GM10248 (cell line): ENCODE results near the gene CLIC5.

Experiments used
- CTCF ChIA-PET: fragments of 300-600 bp; sonication (Branson Sonifier 250); formaldehyde crosslinking; extraction: SDS; loops from one replicate; lab custom pipeline; 2021; ENCODE audit warnings: antibody characterized with exemption; lab: Yijun Ruan, JAX
- POLR2A ChIA-PET: fragments of 350-650 bp; sonication (Branson Sonifier 250); formaldehyde crosslinking; extraction: SDS; loops from one replicate; lab custom pipeline; 2020; ENCODE audit warnings: antibody characterized with exemption; lab: Yijun Ruan, JAX
- DNase-seq: peaks from one replicate; pipeline ENCODE4 v3.0.0; 2012; ENCODE audit errors: extremely low spot score
- TF ChIP-seq, protein P1 (sequence below): IDR thresholded peaks from 2 replicates; pipeline ENCODE4 v1.5.1; 2012; ENCODE audit warnings: mild to moderate bottlenecking, low read depth; ENCODE audit errors: extremely low read depth, missing control alignments, control extremely low read depth

Gene CLIC5

DNA sequence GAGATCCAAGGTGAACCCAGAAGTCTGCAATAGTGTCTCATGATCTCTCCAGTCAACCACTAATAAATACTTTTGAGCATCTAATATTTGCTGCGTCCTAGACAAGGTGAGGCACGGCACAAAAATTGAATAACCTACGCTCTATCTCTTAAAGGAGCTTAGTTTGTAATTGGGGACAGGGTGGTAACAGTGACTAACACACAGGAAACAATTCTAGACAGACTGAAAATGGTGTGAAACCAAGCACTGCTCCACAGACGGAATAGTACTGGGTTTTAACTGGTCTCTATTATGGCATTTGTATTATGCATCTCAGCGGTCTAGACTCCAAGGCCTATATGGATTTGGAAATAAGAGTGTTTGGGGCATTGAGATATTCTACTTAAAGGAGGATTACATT lies 120.1 kb downstream of the CLIC5 start:
- TF ChIP-seq, protein P1, sequence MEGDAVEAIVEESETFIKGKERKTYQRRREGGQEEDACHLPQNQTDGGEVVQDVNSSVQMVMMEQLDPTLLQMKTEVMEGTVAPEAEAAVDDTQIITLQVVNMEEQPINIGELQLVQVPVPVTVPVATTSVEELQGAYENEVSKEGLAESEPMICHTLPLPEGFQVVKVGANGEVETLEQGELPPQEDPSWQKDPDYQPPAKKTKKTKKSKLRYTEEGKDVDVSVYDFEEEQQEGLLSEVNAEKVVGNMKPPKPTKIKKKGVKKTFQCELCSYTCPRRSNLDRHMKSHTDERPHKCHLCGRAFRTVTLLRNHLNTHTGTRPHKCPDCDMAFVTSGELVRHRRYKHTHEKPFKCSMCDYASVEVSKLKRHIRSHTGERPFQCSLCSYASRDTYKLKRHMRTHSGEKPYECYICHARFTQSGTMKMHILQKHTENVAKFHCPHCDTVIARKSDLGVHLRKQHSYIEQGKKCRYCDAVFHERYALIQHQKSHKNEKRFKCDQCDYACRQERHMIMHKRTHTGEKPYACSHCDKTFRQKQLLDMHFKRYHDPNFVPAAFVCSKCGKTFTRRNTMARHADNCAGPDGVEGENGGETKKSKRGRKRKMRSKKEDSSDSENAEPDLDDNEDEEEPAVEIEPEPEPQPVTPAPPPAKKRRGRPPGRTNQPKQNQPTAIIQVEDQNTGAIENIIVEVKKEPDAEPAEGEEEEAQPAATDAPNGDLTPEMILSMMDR = no peak
- POLR2A ChIA-PET = interaction anchor here (0.5 kb wide), 1 partner anchor 404 kb away, joined by 8 read pairs; no protein-coding TSS in a partner anchor

DNA sequence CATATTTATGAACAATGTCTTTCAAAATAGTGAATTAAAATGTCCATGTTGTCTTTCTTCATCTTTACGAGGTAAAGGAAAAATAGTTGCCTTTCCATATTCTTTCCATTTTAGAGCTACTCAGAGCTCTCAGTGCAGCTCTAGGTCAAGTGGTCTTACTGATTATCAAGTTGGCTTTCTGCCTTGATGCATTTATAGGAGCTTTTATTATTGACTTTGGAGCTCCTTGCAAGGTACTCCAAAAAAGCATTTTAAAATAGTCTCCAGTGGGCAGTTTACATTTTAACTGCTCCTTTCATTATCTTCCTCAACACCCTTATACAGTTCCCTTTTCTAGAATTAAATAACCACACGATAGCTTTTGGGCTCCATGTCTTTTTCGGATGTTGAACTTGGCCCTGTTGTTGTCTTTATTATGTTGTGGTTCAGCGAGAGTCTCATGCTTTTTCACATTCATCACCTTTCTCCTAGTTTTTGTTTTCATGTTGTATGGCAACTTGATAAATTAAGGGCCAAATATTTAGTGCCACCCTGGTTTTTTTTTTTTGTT lies 122.9 kb downstream of the CLIC5 start:
- DNase-seq = no peak
- TF ChIP-seq, protein P1 = no peak
- POLR2A ChIA-PET = no interaction called here
- CTCF ChIA-PET = interaction anchor here (0.6 to 2.5 kb wide), 6 partner anchors 8 to 56 kb away, joined by 3 to 6 read pairs (median 3); no protein-coding TSS in a partner anchor

More for the DNA sequence above, 120.1 kb downstream of the CLIC5 start:
- CTCF ChIA-PET = interaction anchor here (1.2 to 2.5 kb wide), 4 partner anchors 14 to 317 kb away, joined by 3 to 6 read pairs (median 4); no protein-coding TSS in a partner anchor
- no peak for DNase-seq

- ChIA-PET CTCF (interaction anchor here (0.9 to 2.3 kb wide), 3 partner anchors 10 to 29 kb away, joined by 3 to 6 read pairs (median 4); no protein-coding TSS in a partner anchor), POLR2A (no interaction called here)
- TF ChIP-seq, protein P1 = no peak
- DNase-seq = no peak
These were observed 123.5 kb downstream of the CLIC5 start for GRCh38 chr6:45892196-45892595.

DNA sequence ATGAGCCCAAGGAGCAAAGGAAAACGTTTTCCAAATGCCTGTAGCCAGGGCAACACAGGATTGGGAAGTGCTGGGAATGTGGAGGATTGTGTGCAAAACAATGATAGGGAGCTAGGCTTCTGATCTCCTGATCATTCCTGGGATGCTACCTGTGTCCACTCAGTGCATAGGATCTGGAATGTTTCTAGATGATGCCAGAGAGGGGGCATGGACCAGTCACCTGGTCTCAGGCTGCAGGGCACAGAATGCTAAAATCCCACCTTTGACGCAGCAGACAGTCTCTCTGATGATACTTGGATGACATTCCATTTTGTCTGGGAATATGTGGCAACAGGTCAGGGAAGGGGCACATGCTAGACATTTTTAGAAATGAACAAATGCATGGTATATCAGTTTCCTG lies 128.9 kb downstream of the CLIC5 start:
- TF ChIP-seq, protein P1 = no peak
- DNase-seq = no peak
- ChIA-PET POLR2A (no interaction called here), CTCF (interaction anchor here (0.8 to 1.6 kb wide), 2 partner anchors 44 to 48 kb away, joined by 3 read pairs; no protein-coding TSS in a partner anchor)

DNA sequence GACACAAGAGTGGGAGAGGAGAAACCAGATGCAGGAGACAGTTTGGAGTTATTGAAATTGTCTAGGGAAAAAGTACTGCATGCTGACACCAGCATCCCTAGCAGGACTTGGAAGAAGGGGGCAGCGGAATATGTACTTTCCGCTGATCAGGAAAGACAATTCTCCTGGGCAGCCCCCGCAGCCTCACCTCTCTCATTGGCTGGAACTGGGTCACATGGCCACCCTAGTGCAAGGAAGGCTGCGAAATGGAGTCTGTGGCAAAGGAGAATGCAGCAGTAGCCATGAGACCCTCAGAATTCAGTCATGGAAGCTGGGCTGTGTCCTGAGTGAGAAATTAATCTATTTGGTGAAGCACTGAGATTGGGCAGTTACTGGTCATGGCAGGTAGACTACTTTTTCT lies 131.3 kb downstream of the CLIC5 start:
- POLR2A ChIA-PET = no interaction called here
- TF ChIP-seq, protein P1 = no peak
- CTCF ChIA-PET = interaction anchor here (0.9 kb wide), 1 partner anchor 9 kb away, joined by 3 read pairs; no protein-coding TSS in a partner anchor

GRCh38 chr6:45882671-45883070 lies 133.0 kb downstream of the CLIC5 start:
- no peak for DNase-seq
- POLR2A ChIA-PET = no interaction called here
- CTCF ChIA-PET = no interaction called here
- TF ChIP-seq, protein P1 = no peak

More for the DNA sequence above, 131.3 kb downstream of the CLIC5 start:
- DNase-seq = no peak
